HUES48 (cell line): ENCODE data around the gene FAM9A.
"Not testable (repeated sequence)": the region's sequence is repeated elsewhere in the genome, so short reads cannot be mapped to it uniquely, and the experiment has no call there.

Experiments
- H3K27ac ChIP-seq: one replicate; pipeline ENCODE4 v1.7.0; 2013; ENCODE audit warnings: low read depth, low read length, inconsistent platforms
- H3K27me3 ChIP-seq: 2 replicates; pipeline ENCODE4 v1.6.1; 2013; ENCODE audit warnings: mild to moderate bottlenecking, low read length; ENCODE audit not compliant: control insufficient read depth, insufficient read depth
- H3K36me3 ChIP-seq: 2 replicates; pipeline ENCODE4 v1.6.1; 2013; ENCODE audit warnings: low read length; ENCODE audit not compliant: control insufficient read depth, insufficient read depth
- H3K4me1 ChIP-seq: 2 replicates; pipeline ENCODE4 v1.6.1; 2013; ENCODE audit warnings: mild to moderate bottlenecking, low read length; ENCODE audit not compliant: control insufficient read depth, insufficient read depth
- H3K4me3 ChIP-seq: 2 replicates; pipeline ENCODE4 v1.5.1; 2013; ENCODE audit warnings: mild to moderate bottlenecking, low read depth, low read length
- H3K9ac ChIP-seq: 2 replicates; pipeline ENCODE4 v1.6.1; 2013; ENCODE audit warnings: mild to moderate bottlenecking, low read depth, low read length, moderate library complexity
- H3K9me3 ChIP-seq: 2 replicates; pipeline ENCODE4 v1.6.1; 2013; ENCODE audit warnings: low read length; ENCODE audit not compliant: control insufficient read depth, insufficient read depth

Gene FAM9A

DNA sequence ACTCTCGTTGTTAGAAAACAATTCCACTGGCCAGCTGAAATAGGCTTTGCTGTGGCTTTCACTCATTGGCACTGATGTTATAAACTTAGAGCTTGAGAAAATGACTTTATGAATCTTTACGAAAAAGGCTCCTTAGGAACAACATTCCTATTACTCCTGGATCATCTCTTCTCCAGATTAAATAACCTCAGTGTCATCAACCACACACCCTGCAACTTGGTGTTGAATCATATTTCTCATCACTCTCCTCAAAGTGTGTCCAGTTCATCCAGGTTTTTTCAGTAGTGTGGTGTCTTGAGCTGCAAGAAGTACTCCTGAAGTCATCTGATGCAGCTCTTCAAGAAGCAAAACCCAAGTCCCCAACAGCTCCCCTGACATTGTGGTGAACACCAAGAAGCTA lies 41.2 kb downstream of the FAM9A start:
- no peaks in the 10 kb centered on the region for H3K36me3 ChIP-seq
- H3K4me1 ChIP-seq = no peaks in the 10 kb centered on the region
- no peaks in the 10 kb centered on the region for H3K9me3 ChIP-seq
- no peak overlapping the region for H3K27ac ChIP-seq
- no peak overlapping the region for H3K9ac ChIP-seq
- H3K27me3 ChIP-seq = 0 out of 2 replicates have a peak, but pooled peaks cover 2% of the 10 kb centered on the region
- H3K4me3 ChIP-seq = no peak overlapping the region

- H3K9ac ChIP-seq = not testable (repeated sequence)
Measured at GRCh38 chrX:8758706-8759105, 42.5 kb downstream of the FAM9A start.

GRCh38 chrX:8757609-8758389 lies 43.4 kb downstream of the FAM9A start:
- not testable (repeated sequence) for H3K36me3 ChIP-seq, H3K9ac ChIP-seq, H3K27me3 ChIP-seq, H3K4me3 ChIP-seq, H3K27ac ChIP-seq, H3K9me3 ChIP-seq, H3K4me1 ChIP-seq

More at GRCh38 chrX:8758706-8759105, 42.5 kb downstream of the FAM9A start:
- H3K27ac ChIP-seq, H3K4me1 ChIP-seq, H3K27me3 ChIP-seq, H3K4me3 ChIP-seq, H3K36me3 ChIP-seq, H3K9me3 ChIP-seq: not testable (repeated sequence)

GRCh38 chrX:8755813-8756212 lies 45.4 kb downstream of the FAM9A start:
- H3K27me3 ChIP-seq = 0 out of 2 replicates have a peak, but pooled peaks cover 2% of the 10 kb centered on the region
- H3K27ac ChIP-seq = no peak overlapping the region
- no peak overlapping the region for H3K9ac ChIP-seq

DNA sequence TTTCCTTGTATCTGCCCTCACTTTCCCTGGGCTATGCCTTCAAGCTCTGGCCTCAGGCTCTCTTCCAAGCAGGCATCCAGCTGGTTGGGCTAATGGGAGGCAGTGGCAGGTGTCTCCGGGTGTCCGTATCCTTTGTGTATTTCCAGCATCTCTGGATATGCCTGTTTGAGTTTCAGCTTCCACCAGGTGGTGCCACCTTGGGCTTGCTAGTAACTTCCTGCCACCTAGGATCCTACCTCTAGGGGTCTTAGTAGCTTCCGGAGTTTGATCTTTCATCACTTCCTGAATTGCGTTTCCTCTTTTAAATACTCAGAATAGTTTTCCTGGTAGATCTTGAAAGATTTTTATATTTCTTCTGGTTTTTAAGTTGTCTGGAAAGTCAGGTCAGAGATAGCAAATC lies 46.1 kb downstream of the FAM9A start:
- Histone ChIP-seq H3K9ac (no peak overlapping the region), H3K27me3 (0 out of 2 replicates have a peak, but pooled peaks cover 2% of the 10 kb centered on the region), H3K9me3 (no peaks in the 10 kb centered on the region), H3K4me1 (peaks cover 5% of the 10 kb centered on the region; the same call in 1 of the 2 replicates), H3K4me3 (no peak overlapping the region), H3K36me3 (no peaks in the 10 kb centered on the region), H3K27ac (no peak overlapping the region)

More at GRCh38 chrX:8755813-8756212, 45.4 kb downstream of the FAM9A start:
- H3K36me3 ChIP-seq = no peaks in the 10 kb centered on the region
- peaks cover 5% of the 10 kb centered on the region; the same call in 1 of the 2 replicates for H3K4me1 ChIP-seq
- no peak overlapping the region for H3K4me3 ChIP-seq
- no peaks in the 10 kb centered on the region for H3K9me3 ChIP-seq

- Histone ChIP-seq H3K4me1 (peaks cover 4% of the 10 kb centered on the region; the same call in 1 of the 2 replicates), H3K4me3 (no peak overlapping the region), H3K9ac (no peak overlapping the region), H3K36me3 (no peaks in the 10 kb centered on the region), H3K27me3 (no peaks in the 10 kb centered on the region), H3K9me3 (no peaks in the 10 kb centered on the region), H3K27ac (no peak overlapping the region)
Measured at GRCh38 chrX:8749697-8750096, 51.5 kb downstream of the FAM9A start.

DNA sequence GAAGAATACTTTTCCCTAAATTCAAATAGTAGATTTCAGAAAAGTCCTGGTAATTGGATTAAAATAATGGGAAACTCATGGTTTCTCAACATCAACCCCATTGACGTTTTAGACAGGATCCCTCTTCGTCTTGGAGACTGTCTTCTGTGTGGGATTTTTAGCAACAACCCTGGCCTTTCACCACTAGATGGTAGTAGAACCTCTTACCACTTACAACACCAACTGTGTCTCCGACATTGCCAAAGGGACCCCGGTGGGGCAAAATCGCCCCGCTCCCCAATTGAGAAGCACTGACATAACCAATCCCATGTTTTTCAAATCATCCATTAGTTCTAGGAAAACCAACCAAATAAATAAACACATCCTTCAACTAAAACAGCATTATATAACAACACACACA lies 52.3 kb downstream of the FAM9A start:
- H3K27me3 ChIP-seq = no peaks in the 10 kb centered on the region
- no peaks in the 10 kb centered on the region for H3K4me1 ChIP-seq
- no peak overlapping the region for H3K27ac ChIP-seq
- no peaks in the 10 kb centered on the region for H3K36me3 ChIP-seq
- no peaks in the 10 kb centered on the region for H3K9me3 ChIP-seq
- no peak overlapping the region for H3K9ac ChIP-seq
- H3K4me3 ChIP-seq = no peak overlapping the region

GRCh38 chrX:8743126-8743732 lies 58.0 kb downstream of the FAM9A start:
- Histone ChIP-seq H3K9me3 (no peaks in the 10 kb centered on the region), H3K27ac (no peak overlapping the region), H3K4me1 (peaks cover 12% of the 10 kb centered on the region), H3K9ac (no peak overlapping the region), H3K4me3 (no peak overlapping the region), H3K36me3 (no peaks in the 10 kb centered on the region), H3K27me3 (no peaks in the 10 kb centered on the region)

GRCh38 chrX:8741981-8742380 lies 59.2 kb downstream of the FAM9A start:
- no peak overlapping the region for H3K4me3 ChIP-seq
- H3K27ac ChIP-seq = no peak overlapping the region
- H3K9me3 ChIP-seq = no peaks in the 10 kb centered on the region
- H3K27me3 ChIP-seq = no peaks in the 10 kb centered on the region
- H3K36me3 ChIP-seq = no peaks in the 10 kb centered on the region
- peaks cover 14% of the 10 kb centered on the region for H3K4me1 ChIP-seq
- no peak overlapping the region for H3K9ac ChIP-seq
